Measurements from ENCODE around the gene CENPT. TPM values are rescaled to one million over a fixed set of nuclear protein-coding genes. Genes with fewer than 3 reads are reported as not detected.

CENPT gene
- total RNA-seq, 1 donor from 2014 or later, result 36.2 TPM

DNA sequence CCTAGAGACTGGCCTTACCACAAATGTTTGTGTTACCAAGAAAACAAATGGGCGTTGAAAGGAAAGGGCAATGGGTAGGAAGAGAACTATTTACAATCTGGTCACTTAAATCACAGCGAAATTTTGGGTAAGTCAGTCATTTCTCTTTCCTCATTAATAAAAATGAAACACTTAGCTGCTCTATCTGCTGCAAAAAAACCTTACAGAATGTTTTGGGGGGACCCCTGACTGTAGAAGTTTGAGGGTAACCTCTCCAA lies 1.5 kb downstream of the CENPT start:
- Histone ChIP-seq H3K4me2 (peak overlapping the region; percentile 91), H3F3A (ENCODE audit: low read depth) (peaks cover 38% of the 10 kb centered on the region), H3K9ac (peak overlapping the region; percentile 31), H3K4me3 (peak overlapping the region; percentile 99), H3K4me1 (peaks cover 32% of the 10 kb centered on the region), H3K27me3 (no peaks in the 10 kb centered on the region), H4K20me1 (ENCODE audit: low read depth) (peaks cover 55% of the 10 kb centered on the region), H3K36me3 (no peaks in the 10 kb centered on the region), H3K79me2 (ENCODE audit: low read depth) (peaks cover 74% of the 10 kb centered on the region), H2AFZ (replicated peaks) (no peak overlapping the region), H3K27ac (peak overlapping the region; percentile 69), H3K9me3 (ENCODE audit: low read depth) (no peaks in the 10 kb centered on the region)
- H3K4me3 Mint-ChIP-seq, result peak overlapping the region; percentile 86
- TF ChIP-seq EZH2phosphoT487 (IDR thresholded peaks at IDR 0.05), result no peak
- no peak for TF ChIP-seq EZH2 (IDR thresholded peaks at IDR 0.05)
- TF ChIP-seq, protein P1, sequence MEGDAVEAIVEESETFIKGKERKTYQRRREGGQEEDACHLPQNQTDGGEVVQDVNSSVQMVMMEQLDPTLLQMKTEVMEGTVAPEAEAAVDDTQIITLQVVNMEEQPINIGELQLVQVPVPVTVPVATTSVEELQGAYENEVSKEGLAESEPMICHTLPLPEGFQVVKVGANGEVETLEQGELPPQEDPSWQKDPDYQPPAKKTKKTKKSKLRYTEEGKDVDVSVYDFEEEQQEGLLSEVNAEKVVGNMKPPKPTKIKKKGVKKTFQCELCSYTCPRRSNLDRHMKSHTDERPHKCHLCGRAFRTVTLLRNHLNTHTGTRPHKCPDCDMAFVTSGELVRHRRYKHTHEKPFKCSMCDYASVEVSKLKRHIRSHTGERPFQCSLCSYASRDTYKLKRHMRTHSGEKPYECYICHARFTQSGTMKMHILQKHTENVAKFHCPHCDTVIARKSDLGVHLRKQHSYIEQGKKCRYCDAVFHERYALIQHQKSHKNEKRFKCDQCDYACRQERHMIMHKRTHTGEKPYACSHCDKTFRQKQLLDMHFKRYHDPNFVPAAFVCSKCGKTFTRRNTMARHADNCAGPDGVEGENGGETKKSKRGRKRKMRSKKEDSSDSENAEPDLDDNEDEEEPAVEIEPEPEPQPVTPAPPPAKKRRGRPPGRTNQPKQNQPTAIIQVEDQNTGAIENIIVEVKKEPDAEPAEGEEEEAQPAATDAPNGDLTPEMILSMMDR (IDR thresholded peaks at IDR 0.05), result no peak
- peak overlapping the region; percentile 97 for H3K27ac Mint-ChIP-seq
- no peaks in the 10 kb centered on the region for H3K9me3 Mint-ChIP-seq
- H3K36me3 Mint-ChIP-seq, result peaks cover 10% of the 10 kb centered on the region
- H3K4me1 Mint-ChIP-seq, result peaks cover 46% of the 10 kb centered on the region
- no peak for DNase-seq (ENCODE audit: low spot score)
- H3K27me3 Mint-ChIP-seq (ENCODE audit: insufficient read depth, low read depth), result no peaks in the 10 kb centered on the region

DNA sequence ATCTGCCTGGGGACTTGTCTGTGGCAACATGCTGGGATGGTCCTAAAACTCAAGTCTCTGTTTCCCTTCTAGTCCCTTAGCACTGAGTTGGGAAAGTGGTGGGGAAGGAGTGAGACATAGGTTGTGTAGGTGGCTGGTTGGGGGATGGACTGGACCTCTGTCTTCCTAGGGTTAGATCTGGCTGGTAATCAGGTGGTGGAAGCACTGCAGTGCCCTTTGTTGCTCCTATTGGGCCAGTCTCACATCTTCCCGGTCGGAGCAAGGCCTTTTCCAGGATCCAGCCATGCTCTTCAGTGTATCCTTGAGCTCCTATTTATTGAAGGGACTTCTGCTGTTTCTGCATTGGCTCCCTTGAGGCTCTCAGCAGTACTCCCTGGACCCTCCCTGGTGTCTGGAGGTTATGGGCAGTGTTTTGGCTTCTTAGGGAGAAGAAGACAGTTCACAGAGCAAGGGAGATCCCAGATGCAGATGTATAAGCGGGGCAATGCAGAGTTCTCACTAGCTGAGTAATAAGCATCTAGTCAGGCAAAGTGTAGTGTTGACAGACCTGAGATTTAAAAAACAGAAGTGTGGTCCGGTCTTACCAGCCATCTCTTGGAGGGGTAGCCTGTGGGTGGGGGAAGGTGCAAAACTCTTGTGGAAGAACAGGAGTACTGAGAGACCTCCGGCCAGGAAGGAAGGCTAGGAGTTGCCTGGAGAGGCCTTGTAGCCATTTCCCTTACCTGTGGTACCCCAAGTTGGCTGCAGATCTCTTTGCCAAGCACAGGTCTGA lies 2.0 kb downstream of the CENPT start:
- Mint-ChIP-seq H3K27ac (peak overlapping the region; percentile 97), H3K9me3 (no peaks in the 10 kb centered on the region), H3K4me3 (peak overlapping the region; percentile 86), H3K27me3 (ENCODE audit: insufficient read depth, low read depth) (no peaks in the 10 kb centered on the region), H3K36me3 (peaks cover 10% of the 10 kb centered on the region), H3K4me1 (peaks cover 46% of the 10 kb centered on the region)
- Histone ChIP-seq H3K9ac (peak overlapping the region; percentile 31), H3K4me2 (peak overlapping the region; percentile 91), H3K27me3 (no peaks in the 10 kb centered on the region), H4K20me1 (ENCODE audit: low read depth) (peaks cover 50% of the 10 kb centered on the region), H3K4me3 (peak overlapping the region; percentile 99), H2AFZ (replicated peaks) (no peak overlapping the region), H3K9me3 (ENCODE audit: low read depth) (no peaks in the 10 kb centered on the region), H3F3A (ENCODE audit: low read depth) (peaks cover 38% of the 10 kb centered on the region), H3K36me3 (no peaks in the 10 kb centered on the region), H3K79me2 (ENCODE audit: low read depth) (peaks cover 68% of the 10 kb centered on the region), H3K27ac (peak overlapping the region; percentile 69), H3K4me1 (peaks cover 32% of the 10 kb centered on the region)
- TF ChIP-seq EZH2 (IDR thresholded peaks at IDR 0.05) (no peak), EZH2phosphoT487 (IDR thresholded peaks at IDR 0.05) (no peak)
- TF ChIP-seq, protein P1 (IDR thresholded peaks at IDR 0.05), result no peak
- no peak for DNase-seq (ENCODE audit: low spot score)

DNA sequence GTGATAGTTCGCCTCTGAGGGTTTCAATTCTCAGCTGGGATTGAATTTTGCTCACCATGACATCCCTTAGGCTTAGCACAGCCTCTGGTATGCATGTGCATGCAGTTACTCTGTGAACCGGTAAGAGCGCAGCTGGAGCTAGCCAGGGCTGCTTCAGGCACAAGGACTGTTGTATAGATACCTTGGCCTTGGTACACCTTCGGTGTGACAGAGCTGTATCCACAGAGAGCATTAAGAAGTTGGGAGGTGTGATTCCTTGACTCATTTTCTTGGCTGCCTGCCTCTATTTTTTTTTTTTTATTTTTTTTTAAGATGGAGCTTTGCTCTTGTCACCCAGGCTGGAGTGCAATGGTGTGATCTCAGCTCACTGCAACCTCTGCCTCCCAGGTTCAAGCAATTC lies 3.0 kb downstream of the CENPT start:
- Histone ChIP-seq H3K9me3 (ENCODE audit: low read depth) (no peaks in the 10 kb centered on the region), H3F3A (ENCODE audit: low read depth) (peaks cover 38% of the 10 kb centered on the region), H2AFZ (replicated peaks) (no peak overlapping the region), H3K4me1 (peaks cover 32% of the 10 kb centered on the region), H3K36me3 (no peaks in the 10 kb centered on the region), H3K9ac (no peak overlapping the region), H3K27me3 (no peaks in the 10 kb centered on the region), H3K4me3 (peak overlapping the region; percentile 96), H3K4me2 (peak overlapping the region; percentile 91), H3K79me2 (ENCODE audit: low read depth) (peaks cover 59% of the 10 kb centered on the region), H3K27ac (no peak overlapping the region), H4K20me1 (ENCODE audit: low read depth) (peaks cover 48% of the 10 kb centered on the region)
- Mint-ChIP-seq H3K9me3 (no peaks in the 10 kb centered on the region), H3K4me3 (peak overlapping the region; percentile 93), H3K36me3 (peaks cover 7% of the 10 kb centered on the region), H3K27ac (no peak overlapping the region), H3K4me1 (peaks cover 46% of the 10 kb centered on the region), H3K27me3 (ENCODE audit: insufficient read depth, low read depth) (no peaks in the 10 kb centered on the region)
- no peak for TF ChIP-seq EZH2phosphoT487 (IDR thresholded peaks at IDR 0.05)
- TF ChIP-seq EZH2 (IDR thresholded peaks at IDR 0.05), result no peak
- TF ChIP-seq, protein P1 (IDR thresholded peaks at IDR 0.05), result no peak
- peak; percentile 50 for DNase-seq (ENCODE audit: low spot score)

Measured in neural progenitor cell (in vitro differentiated cells).